Measurements from ENCODE around the gene NOS3. TPM values are rescaled to one million over a fixed set of nuclear protein-coding genes. Genes with fewer than 3 reads are reported as not detected.

NOS3 gene
- total RNA-seq, 1 experiment from 2014 or later = 3.2 TPM

GRCh38 chr7:150992051-150992640 is 1.3 kb downstream of the NOS3 start:
- peaks cover 14% of the 10 kb centered on the region; the same call in 1 of the 2 replicates for H3K27me3 ChIP-seq (ENCODE audit: insufficient read depth, low read depth)
- CTCF ChIA-PET = no interaction called here
- H3K9me3 ChIP-seq (ENCODE audit: insufficient read depth, low read depth) = peaks cover 20% of the 10 kb centered on the region; the same call in 1 of the 2 replicates
- no peak overlapping the region for H2AFZ ChIP-seq
- no peaks in the 10 kb centered on the region for H3K9me2 ChIP-seq (ENCODE audit: insufficient read depth)
- H3F3A ChIP-seq (ENCODE audit: insufficient read depth, low read depth) = peaks cover 8% of the 10 kb centered on the region; the same call in 1 of the 2 replicates
- H3K27ac ChIP-seq = no peak overlapping the region
- BruUV-seq (replicated peaks) = no TSS peak
- no peak for DNase-seq
- H3K36me3 ChIP-seq (ENCODE audit: low read depth) = no peaks in the 10 kb centered on the region
- TF ChIP-seq EZH2 (IDR thresholded peaks at IDR 0.05; ENCODE audit: low read depth) (no peak), CTCF (conservative IDR thresholded peaks at IDR 0.05) (no peak)
- no peaks in the 10 kb centered on the region for H3K4me1 ChIP-seq (replicated peaks; ENCODE audit: insufficient read depth)
- no peak overlapping the region for H3K4me3 ChIP-seq
- H4K20me1 ChIP-seq (ENCODE audit: insufficient read depth) = no peaks in the 10 kb centered on the region
- no peaks in the 10 kb centered on the region for H3K79me2 ChIP-seq (ENCODE audit: low read depth)
- no peak overlapping the region for H3K4me2 ChIP-seq
- intact Hi-C loops (cut with micrococcal nuclease; ENCODE audit: unreplicated experiment) = no loop called here
- POLR2A ChIA-PET (ENCODE audit: unreplicated experiment) = no interaction called here

- no peak overlapping the region for H3K4me3 ChIP-seq
- DNase-seq = no peak
- H3F3A ChIP-seq (ENCODE audit: insufficient read depth, low read depth) = peaks cover 8% of the 10 kb centered on the region; the same call in 1 of the 2 replicates
- H3K27ac ChIP-seq = no peak overlapping the region
- H3K9me2 ChIP-seq (ENCODE audit: insufficient read depth) = no peaks in the 10 kb centered on the region
- no peak overlapping the region for H3K4me2 ChIP-seq
- H3K4me1 ChIP-seq (replicated peaks; ENCODE audit: insufficient read depth) = no peaks in the 10 kb centered on the region
- H3K79me2 ChIP-seq (ENCODE audit: low read depth) = no peaks in the 10 kb centered on the region
- ChIA-PET CTCF (no interaction called here), POLR2A (ENCODE audit: unreplicated experiment) (no interaction called here)
- peaks cover 6% of the 10 kb centered on the region; the same call in 1 of the 2 replicates for H3K27me3 ChIP-seq (ENCODE audit: insufficient read depth, low read depth)
- intact Hi-C loops (cut with micrococcal nuclease; ENCODE audit: unreplicated experiment) = no loop called here
- BruUV-seq (replicated peaks) = no TSS peak
- TF ChIP-seq CTCF (conservative IDR thresholded peaks at IDR 0.05) = no peak
- TF ChIP-seq EZH2 (IDR thresholded peaks at IDR 0.05; ENCODE audit: low read depth) = no peak
- H4K20me1 ChIP-seq (ENCODE audit: insufficient read depth) = no peaks in the 10 kb centered on the region
- no peak overlapping the region for H2AFZ ChIP-seq
- no peaks in the 10 kb centered on the region for H3K36me3 ChIP-seq (ENCODE audit: low read depth)
- H3K9me3 ChIP-seq (ENCODE audit: insufficient read depth, low read depth) = peaks cover 20% of the 10 kb centered on the region; the same call in 1 of the 2 replicates
Observed at GRCh38 chr7:150992833-150993302, 2.1 kb downstream of the NOS3 start.

GRCh38 chr7:150993511-150993910 is 2.7 kb downstream of the NOS3 start:
- Histone ChIP-seq H3K9me2 (ENCODE audit: insufficient read depth) (no peaks in the 10 kb centered on the region), H3K27ac (no peak overlapping the region), H3K4me1 (replicated peaks; ENCODE audit: insufficient read depth) (no peaks in the 10 kb centered on the region), H3K4me2 (no peak overlapping the region), H3K36me3 (ENCODE audit: low read depth) (no peaks in the 10 kb centered on the region), H2AFZ (no peak overlapping the region), H4K20me1 (ENCODE audit: insufficient read depth) (no peaks in the 10 kb centered on the region), H3K27me3 (ENCODE audit: insufficient read depth, low read depth) (peaks cover 5% of the 10 kb centered on the region; the same call in 1 of the 2 replicates), H3K79me2 (ENCODE audit: low read depth) (no peaks in the 10 kb centered on the region), H3F3A (ENCODE audit: insufficient read depth, low read depth) (peaks cover 8% of the 10 kb centered on the region; the same call in 1 of the 2 replicates), H3K9me3 (ENCODE audit: insufficient read depth, low read depth) (peaks cover 20% of the 10 kb centered on the region; the same call in 1 of the 2 replicates), H3K4me3 (no peak overlapping the region)
- TF ChIP-seq CTCF (conservative IDR thresholded peaks at IDR 0.05) (no peak), EZH2 (IDR thresholded peaks at IDR 0.05; ENCODE audit: low read depth) (no peak)
- POLR2A ChIA-PET (ENCODE audit: unreplicated experiment) = no interaction called here
- intact Hi-C loops (cut with micrococcal nuclease; ENCODE audit: unreplicated experiment) = no loop called here
- no TSS peak for BruUV-seq (replicated peaks)
- no peak for DNase-seq
- CTCF ChIA-PET = interaction anchor here (0.6 kb wide), 1 partner anchor 172 kb away, joined by 11 read pairs; no protein-coding TSS in a partner anchor

Data from PC-9 (cell line).